ENCODE measurements around the gene DHRS3.

The DHRS3 gene

DNA sequence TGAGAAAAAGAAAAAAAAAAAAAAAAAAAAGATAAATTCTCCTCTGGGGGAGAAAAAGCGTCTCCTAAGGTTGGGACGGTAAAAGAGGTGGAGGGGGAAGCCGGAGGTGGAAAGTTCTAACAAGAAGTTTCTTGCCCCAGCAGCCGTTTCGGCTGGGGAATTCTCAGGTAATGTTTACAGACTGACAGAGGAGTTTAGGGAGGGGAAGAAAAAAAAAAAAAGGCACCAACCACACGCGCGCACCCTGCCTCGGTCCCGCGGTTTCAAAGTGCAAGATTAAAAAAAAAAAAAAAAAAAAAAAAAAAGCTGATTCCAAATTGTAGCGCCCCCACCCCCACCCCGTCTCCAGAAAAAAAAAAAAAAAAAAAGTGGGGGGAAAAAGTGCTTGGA, 504 bp downstream of the DHRS3 start:
- peak in 1 of 2 donors; percentile 15 for DNase-seq (ENCODE audit: low read depth in 2 of 2)

DNA sequence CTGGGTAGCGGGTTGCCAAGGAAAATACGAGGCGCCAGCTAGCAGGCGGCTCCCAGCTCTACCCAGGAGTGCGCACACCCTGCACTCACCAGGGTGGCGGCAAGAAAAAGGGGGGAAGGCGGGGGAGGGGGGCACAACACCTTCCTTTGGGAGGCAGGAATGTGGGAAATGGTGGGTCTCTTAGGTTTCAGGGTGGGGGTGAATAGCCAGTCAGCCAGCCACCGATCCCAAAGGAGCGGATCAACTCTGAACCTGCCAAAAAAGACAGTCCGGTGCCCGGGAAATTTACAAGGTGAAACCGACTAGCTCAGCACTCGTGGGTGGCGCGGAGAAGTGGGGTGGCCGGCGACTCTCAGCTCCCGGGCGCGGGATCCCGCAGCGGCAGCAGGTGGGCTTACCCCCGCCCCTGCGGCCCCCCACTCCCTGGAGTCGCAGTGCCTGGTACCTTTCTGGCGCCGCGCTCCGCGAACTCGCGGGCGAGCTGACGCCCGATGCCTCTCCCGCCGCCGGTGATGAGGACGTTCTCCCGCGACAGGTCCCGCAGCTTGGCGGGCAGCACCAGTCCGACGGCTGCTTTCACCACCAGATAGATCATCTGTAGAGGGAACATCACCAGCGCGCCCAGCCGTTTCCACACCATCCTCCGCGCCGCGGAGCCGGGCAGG, 1.2 kb downstream of the DHRS3 start:
- no peak for DNase-seq (ENCODE audit: low read depth in 2 of 2)

DNA sequence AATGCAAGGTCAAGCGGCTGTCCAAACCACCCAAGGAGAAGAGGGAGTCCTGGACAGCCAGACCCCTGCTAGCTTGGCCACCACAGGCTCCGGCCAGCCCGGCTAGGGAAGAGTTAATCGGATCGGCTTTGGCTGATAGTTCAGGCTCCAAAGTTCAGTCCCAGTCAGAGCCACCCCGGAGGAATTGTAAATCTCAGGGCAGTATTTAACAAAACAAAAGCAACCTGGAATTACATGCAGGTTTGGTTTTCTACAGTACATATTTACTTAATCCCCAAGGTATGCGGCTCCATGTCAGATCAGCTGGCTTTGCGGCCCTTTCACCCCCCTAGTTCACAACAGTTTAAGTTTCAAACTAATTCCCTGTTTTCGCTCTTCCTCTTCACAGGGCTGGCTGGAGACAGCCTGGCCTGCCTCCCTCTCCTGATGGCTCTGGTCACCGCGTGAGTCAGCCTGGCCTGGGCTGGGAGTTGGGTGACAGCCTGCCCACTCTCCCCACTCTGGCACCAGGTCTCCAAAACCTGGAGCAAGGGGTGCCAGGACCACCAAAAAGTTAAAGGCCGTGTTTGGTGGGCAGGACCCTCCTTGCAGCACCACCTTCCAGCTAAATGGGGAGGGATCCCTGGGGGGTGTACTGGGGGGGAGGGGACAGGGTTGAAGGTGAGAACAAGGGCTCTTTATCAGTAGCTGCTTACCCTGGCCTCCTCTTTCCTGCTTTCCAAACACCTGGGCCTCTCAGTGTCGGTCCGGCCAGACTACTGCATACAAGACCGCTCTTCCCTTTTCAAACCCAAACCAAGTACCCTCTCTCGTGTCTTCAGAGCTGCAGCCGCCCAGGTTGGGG, 1.9 kb downstream of the DHRS3 start:
- DNase-seq (ENCODE audit: low read depth in 2 of 2) = no peak

DNA sequence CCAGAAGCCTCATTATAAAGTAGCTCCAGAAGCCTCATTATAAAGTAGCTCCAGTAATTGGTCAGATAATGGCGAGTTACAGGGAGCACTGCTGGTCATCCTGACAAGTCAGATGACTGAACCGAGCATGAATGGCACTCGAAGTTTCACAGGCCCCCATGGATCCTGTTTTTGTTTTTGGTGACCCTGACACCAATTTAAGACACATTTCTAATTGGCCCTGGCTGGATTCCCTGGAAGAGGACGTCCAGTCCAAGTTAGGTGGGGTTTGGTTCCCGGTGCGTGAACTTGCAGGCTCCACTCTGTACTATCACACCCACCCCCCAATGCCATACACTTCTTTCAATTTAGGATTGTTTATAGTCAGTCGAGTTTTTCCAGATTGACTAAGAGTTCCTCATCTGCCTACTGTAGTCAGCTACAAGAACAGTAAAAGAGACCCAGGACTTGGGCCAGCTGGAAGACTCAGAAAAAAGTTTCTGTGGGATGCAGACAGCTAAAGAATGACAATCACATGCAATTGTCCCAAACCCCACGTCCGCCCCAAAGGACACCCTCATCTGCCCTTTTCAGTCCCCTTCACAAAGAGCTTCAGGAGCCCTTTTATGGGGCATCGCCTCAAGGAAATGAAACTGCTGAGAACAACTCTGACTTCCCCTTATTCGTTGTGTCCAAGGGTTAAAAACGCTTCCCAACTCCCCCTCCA, 2.7 kb downstream of the DHRS3 start:
- DNase-seq (ENCODE audit: low read depth in 2 of 2) = no peak

DNA sequence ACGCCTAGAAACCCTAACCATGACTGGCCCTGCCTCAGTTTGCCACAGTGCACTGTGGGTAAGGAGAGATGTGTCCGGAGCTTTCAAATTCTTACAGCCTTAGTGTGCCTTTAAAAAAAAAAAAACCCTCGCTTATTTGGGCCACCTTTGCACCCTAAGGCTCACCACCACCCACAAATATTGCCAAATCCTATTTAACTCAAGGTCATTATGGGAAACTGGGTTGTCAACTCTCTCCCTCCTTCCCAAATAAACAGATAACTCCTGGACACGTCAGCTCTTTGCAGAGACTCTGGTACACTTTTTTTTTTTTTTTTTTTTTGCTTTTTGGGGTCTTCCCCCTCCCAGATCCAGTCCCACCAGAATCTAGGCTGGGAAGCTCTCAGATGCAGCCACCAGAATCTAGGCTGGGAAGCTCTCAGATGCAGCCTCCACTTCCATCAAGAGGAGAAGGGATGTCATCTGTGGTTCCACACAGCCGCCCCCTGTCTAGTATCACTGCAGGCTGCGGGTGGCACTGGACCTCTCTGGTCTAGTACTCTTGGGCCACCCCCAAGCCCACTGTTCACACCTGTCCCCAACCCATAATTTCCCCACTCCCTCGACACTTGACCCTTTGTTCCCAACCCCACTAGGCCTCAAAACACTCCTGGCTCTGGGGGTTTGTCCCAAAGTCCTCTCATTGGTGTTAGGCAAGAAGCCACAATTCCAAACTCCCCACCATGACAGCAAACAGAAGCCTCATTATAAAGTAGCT, 3.4 kb downstream of the DHRS3 start:
- no peak for DNase-seq (ENCODE audit: low read depth in 2 of 2)

DNA sequence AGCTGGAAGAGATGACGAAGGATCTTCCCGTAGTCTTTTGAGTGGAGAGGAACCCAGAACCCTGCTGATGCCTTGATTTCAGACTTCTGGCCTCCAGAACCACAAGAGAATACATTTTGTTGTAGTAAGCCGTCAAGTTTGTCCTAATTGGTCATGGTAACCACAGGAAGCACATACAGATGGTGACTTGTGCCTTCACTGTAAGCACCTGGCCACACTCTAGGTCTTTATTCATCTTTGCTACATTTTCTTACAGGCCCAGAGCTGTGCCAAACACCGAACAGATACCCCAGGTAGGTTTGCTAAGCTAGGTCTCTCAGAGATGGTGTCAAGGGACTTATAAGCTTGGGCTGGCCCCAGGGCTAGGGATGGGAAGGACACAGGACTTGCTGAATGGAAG, 4.8 kb downstream of the DHRS3 start:
- DNase-seq (ENCODE audit: low read depth in 2 of 2) = no peak

DNA sequence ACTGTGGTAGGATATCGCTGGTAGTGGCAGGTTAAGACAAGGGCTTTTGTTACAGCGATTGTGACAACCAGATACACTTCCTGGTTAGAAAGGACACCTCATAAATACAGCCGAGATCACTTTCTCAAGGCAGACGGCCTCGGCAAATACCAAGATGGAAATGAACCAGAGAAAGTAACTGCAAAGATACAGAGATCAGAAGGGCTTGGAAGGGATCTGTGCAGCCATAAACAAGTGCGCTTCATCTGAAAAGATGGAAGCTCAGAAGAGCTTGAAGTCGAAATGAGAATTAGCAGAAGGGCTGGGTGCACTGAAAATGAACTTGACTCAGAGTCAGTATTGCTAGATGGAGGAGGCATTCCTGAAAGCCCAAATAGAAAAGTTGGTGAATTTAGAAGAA, 7.1 kb downstream of the DHRS3 start:
- DNase-seq (ENCODE audit: low read depth in 2 of 2) = no peak

DNA sequence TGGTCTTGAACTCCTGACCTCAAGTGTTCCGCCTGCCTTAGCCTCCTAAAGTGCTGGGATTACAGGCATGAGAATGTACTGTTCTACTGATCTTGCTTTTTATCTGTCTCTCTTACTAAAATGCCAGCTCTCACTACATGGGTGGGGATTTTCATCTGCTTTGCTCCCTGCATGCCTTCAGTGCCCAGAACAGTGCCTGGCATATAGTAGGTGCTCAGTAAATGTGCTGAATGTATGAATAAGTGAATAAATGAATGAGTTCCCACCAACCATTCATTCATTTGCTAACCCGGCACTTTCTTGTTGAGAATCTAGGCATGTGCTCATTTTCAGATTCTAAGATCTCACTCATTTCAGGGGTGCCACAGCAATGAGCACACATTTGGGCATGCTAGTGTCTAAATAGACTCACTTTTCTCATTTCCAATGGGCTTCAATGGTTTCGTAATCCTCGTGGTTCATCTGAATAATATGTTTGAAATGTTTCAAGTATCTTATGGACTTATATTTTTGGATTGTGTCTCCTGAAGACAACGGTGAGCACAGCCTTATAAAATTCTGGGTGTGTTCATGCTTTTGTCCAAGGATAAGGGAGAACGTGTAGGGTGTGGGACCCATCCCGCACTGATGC, 7.6 kb downstream of the DHRS3 start:
- no peak for DNase-seq (ENCODE audit: low read depth in 2 of 2)

DNA sequence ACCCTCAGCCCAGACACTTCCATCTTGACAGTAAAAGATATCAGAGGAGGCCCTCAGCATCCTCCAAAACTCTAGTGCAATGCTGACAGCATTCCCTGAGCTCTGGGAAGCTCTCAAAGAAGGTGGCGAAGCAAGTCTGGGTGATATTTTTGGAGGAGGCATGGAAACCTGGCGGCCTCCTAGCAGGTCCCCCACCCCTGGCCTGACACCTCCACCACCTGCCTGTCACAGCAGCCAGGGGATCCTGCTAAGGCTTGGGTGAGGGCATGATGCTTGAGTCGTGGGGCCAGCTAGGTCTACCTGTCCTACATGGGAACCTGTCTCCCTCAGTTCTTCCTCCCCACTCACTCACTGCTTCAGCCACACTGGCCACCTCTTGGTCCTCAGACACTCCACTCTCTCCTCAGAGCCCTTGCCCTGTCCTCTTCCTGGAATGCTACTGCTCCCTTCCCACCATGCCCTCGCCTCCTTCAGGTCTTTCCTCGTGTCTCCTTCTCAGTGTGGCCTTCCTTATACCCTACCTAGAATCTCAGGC, 8.5 kb downstream of the DHRS3 start:
- no peak for DNase-seq (ENCODE audit: low read depth in 2 of 2)

DNA sequence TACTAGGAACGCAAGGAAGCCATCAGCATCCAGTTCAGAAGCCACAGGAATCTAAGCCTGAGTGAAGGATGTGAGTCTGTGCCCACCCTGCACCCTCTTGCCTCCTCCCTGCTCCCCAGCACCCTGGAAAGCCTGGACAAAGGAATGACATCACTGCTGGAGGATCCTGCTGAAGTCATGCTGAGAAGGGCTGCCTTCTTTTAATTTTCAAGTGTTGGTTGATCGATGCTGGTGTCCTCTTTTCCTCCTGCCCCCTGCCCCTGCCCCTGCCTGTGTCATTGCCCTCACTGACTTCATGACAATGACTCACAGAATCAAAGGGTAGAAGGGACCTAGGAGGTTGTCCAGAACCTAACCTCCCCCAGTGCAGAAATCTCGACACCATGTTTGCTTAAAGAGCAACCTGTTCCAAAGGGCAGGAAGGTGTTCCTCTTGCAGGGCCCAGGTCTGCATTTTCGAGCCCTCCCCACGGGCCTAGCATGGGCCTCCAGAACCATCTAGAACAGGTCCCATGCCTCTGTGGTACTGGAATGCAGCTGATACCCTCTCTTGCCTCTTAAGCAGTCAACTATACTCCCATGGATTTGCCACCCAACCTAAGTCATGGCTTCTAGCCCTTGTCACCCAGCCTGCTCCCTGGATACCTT, 9.6 kb downstream of the DHRS3 start:
- DNase-seq (ENCODE audit: low read depth in 2 of 2) = no peak

DNA sequence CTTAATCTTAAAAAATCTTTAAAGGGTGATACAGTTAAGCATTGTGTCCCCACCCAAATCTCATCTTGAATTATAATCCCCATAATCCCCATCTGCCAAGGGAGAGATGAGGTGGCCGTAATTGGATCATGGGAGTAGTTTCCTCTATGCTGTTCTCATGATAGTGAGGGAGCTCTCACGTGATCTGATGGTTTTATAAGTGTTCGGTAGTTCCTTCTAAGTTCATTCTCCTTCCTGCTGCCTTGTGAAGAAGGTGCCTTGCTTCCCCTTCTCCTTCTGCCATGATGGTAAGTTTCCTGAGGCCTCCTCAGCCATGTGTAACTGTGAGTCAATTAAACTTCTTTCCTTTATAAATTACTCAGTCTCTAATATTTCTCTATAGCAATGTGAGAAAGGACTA, 10.7 kb downstream of the DHRS3 start:
- DNase-seq (ENCODE audit: low read depth in 2 of 2) = no peak

DNA sequence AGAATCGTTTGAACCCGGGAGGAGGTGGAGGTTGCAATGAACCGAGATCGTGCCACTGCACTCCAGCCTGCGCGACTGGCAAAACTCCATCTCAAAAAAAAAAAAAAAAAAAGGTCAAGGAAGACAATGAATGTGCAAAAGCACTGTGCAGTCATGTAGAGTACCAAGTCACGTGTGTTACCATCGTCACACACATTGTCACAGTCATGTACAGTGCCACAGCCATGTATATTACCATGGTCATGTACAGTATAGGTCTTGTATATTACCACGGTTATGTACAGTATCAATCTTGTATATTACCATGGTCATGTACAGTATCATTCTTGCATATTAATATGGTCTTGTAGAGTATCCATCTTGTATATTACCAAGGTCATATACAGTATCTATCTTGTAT, 13.0 kb downstream of the DHRS3 start:
- no peak for DNase-seq (ENCODE audit: low read depth in 2 of 2)

DNA sequence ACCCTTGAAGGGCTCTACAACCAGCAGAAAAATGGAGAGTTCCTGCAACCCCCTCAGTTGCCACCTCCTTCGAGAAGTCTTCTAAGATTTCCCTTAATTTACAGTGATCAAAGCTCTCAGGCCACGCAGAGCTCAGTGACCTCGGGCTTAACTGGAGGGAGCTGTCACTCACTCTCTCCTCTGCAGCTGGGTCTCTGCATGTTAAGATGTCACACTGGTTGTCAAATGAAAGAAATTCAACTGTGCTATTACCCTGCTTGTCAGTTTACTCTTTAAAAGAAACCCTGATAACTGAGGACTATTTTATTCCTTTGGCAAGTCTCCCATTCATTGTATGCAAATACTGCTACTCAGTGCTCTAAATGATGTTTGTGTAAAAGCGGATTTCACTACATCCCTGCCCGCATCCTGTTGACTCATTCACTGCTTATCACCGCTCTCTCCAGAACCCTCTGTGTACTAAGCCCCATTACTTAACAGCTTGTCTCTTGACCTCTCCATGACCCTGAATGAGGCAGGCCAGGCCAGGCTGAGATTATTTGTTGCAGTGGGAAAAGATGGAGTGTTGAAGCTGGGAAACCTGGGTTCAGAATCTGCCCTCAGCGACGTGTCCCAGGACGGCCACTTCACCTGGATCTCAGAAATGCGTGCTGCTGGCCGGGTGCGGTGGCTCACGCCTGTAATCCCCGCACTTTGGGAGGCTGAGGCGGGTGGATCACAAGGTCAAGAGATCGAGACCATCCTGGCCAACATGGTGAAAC, 13.7 kb downstream of the DHRS3 start:
- DNase-seq (ENCODE audit: low read depth in 2 of 2) = peak; percentile 42 to 53

DNA sequence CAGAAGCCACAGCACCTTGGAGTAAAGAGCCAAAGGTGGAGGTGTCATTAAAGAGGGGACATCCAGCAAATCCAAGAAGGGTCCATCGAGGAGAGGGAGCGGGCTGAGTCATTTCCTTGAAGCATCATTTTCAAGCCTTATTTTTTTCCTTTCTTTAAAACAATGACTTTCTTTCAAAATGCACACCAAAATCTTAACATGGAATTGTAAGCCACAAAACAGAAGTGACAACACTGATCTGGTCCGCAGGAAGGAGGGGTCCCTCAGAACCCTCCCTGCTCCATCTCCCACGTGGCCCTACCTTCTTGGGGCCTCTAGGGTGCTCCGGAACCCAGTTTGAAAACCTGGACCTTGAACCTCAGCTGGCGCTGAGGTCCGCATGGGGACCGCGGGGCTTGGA, 14.8 kb downstream of the DHRS3 start:
- DNase-seq (ENCODE audit: low read depth in 2 of 2) = no peak

DNA sequence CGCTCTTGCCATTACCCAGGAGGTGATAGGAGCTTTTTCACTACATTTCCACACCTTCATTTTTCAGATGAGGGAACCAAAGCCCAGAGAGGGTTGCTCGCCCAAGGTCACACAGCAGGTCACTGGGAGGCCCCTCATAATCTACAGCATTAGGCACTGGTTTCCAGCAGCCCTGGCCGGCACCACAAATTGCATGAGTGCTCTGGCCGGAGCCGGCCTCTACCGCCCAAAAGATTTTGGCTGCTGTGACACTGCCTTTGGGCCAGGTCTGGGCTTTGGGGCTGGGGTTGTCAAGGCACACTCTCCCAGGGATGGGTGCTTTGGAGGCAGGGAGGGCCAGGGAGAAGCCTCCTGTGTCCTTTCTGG, 15.4 kb downstream of the DHRS3 start:
- no peak for DNase-seq (ENCODE audit: low read depth in 2 of 2)

DNA sequence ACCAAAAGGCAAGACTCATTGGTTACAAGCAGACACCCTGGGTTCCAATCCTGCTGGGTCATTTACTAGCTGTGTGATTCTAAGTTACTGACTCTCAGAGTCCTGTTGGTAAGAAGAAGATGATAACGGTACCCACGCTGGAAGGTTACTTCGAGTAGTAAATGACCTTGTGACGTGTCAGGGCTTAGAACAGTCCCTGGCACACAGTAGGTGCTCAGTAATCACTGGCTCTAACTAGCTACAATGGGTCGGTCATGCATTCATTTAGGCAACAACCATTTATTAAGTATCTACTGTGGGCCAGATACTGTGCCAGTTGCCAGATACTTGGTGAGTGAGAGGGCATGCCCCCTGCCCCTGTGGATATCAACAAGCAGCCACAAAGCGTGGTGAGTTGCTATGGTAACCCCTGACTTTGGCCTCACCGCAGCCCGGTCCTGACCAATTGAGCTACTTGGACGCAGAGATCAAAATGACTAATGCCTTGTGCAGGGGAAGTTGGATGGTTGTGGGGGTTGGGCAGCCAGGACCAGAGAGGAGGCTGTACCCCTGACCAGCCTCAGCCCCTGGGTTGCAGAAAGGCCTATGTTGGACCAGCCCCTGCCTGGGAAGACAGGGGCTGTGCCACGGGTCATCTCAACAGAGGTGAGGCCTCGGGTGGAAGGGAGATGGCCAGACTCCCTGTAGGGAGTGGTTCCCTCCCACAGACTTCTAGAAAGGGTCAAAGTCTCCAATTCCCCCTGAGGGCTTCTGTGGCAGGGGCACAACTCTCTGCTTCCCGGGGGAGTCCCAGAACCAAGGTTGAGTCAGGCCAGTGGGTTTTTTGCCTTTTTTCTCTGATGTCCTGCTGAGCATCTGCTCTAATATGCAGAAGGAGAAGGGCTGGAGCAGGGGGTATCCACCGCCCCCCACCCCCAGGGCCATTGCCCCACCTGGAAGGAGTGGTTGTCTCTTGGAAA, 16.0 kb downstream of the DHRS3 start:
- no peak for DNase-seq (ENCODE audit: low read depth in 2 of 2)

DNA sequence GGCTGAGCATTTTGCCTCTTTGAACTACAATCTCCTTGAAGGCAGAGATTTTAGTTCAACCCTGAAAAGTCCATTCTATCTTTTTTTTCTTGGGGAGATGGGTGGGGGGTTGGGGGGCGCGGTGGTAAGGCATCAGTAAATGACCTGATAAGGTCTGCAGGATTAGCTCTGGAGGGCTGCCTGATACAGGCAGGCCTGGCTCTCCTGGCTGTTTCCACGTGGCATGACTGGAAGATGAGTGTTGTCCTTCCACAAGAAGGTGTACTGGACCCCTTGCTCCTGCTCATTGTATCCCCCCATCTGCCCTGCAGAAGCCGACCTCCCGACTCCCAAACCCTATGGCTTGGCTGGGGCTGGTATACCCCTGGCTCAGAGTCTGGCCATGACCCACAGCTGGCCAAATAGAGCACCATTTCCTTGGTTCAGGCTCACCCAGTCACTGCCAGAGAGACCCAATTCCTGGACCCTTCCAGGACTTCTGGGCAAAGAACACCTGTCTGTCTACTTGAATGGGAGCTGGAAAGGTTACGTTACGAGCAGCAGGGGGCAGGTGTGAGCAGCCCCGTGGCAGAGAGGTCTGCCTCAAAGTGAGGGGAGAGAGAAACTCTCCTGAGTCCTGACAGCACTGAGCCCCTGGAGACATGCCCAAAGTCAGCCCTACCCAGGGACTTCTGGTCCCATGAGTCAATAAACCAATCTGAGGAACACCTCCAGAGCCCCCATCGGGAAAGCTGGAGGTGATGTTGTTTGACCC, 17.0 kb downstream of the DHRS3 start:
- DNase-seq (ENCODE audit: low read depth in 2 of 2) = no peak

DNA sequence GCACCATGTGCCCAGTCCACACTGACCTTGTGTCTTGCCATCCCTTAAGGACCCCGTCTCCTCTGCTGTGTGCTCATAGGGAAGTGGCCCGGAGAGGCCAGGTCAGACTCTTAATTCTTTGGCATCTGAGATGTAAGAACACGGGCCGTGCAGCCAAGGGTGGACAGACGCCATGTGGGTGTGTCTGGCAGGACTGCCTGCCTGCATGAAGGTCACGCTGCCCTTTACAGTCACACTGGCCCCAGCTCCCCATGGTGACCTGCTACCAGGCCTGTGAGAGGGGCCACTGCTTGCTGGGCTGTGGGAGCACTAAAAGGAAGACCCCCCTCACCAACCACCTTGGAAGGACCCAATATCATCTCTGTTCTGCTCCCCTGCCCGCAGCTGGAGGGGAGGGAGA, 17.7 kb downstream of the DHRS3 start:
- no peak for DNase-seq (ENCODE audit: low read depth in 2 of 2)
